Activated CD8-positive, alpha-beta T cell treated with anti-CD3 and anti-CD28 coated beads for 36 hours (primary cell): ENCODE results near the gene OS9. TPM values are rescaled to one million over a fixed set of nuclear protein-coding genes. Genes with fewer than 3 reads are reported as not detected.
A peak's percentile ranks its signal among the peaks of the same experiment; 100 is the strongest.

Experiments
- ATAC-seq: fragments of 200-7000 bp; cut with Tn5 transposase; one replicate; pipeline ENCODE4 v1.10.0; 2021; ENCODE audit warnings: mild to moderate bottlenecking, moderate library complexity
- CTCF ChIA-PET: fragments of 350-600 bp; sonication (Branson Sonifier 250); formaldehyde crosslinking; loops from one replicate; lab custom pipeline; 2021; ENCODE audit warnings: antibody characterized with exemption; lab: Charles Lee
- POLR2A ChIA-PET: fragments of 350-600 bp; sonication (Branson Sonifier 250); formaldehyde crosslinking; loops from one replicate; lab custom pipeline; 2021; ENCODE audit warnings: antibody characterized with exemption; lab: Charles Lee
- DNase-seq: peaks from one replicate; pipeline ENCODE4 v3.0.0-alpha.2; 2020
- H3K27ac Mint-ChIP-seq: one replicate; pipeline ENCODE4 v1.8.0; 2021; ENCODE audit warnings: mild to moderate bottlenecking, mixed read lengths
- H3K27me3 Mint-ChIP-seq: one replicate; pipeline ENCODE4 v1.8.0; 2021; ENCODE audit warnings: mixed read lengths
- H3K36me3 Mint-ChIP-seq: one replicate; pipeline ENCODE4 v1.8.0; 2021; ENCODE audit warnings: low read depth, mixed read lengths
- H3K4me1 Mint-ChIP-seq: one replicate; pipeline ENCODE4 v1.8.0; 2021; ENCODE audit warnings: low read depth, mixed read lengths
- H3K4me3 Mint-ChIP-seq: one replicate; pipeline ENCODE4 v1.8.0; 2021; ENCODE audit warnings: mild to moderate bottlenecking, moderate library complexity, mixed read lengths
- H3K9me3 Mint-ChIP-seq: one replicate; pipeline ENCODE4 v1.8.0; 2021; ENCODE audit warnings: mixed read lengths
- CTCF ChIP-seq: fragments of 200-600 bp; IDR thresholded peaks from one replicate; pipeline ENCODE4 v1.8.0; 2022; ENCODE audit warnings: antibody characterized with exemption, mild to moderate bottlenecking
- intact Hi-C: fragments of 100-400 bp; cut with micrococcal nuclease; formaldehyde crosslinking; loops from one replicate; pipeline ENCODE4 v1.10.0; 2022
- total RNA-seq, 2 experiments: library from RNA; stranded (reverse); gene quantifications; one replicate each; pipeline ENCODE4 v1.2.3, GENCODE V29; 2021

OS9 gene
- total RNA-seq, 2 experiments from 2014 or later: 53.0 to 56.3 TPM

DNA sequence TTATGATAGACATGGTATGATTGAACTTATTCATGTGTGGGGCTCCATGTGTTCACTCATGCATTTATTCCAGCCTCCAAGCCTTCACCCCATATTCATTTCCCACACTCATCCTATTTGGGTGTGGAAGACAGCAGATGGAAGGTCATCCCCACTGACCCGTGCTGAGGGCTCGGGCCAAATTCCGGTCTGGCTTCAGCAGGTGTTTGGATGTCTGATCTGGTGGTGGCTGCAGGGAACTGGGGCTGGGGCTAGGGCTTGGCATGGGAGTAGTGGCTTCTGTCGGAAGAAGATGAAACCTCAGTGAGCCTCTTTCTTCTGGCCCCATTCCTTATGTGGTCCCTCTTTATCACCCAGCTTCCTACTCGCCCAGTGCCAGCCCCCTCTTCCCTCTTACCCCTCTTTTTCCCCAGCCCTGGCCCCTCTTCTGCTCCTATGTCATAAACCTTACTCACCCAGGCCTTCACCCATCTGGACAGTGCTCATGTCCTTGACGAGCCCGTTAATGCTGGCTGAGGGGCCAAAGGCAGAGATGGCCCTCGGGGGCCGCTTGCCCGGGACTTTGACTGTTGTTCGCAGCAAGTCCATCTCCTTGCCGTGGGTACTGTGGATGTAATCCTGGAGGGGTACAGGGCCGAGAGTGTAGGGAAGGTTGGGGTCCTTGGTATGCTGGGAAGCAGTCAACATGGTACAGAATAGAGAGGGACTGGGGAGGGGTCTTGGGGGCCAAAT, 36.6 kb downstream of the OS9 start:
- CTCF ChIA-PET: no interaction called here
- Mint-ChIP-seq H3K4me1 (peaks cover 3% of the 10 kb centered on the region), H3K4me3 (no peak overlapping the region), H3K27me3 (no peaks in the 10 kb centered on the region), H3K36me3 (peaks cover 33% of the 10 kb centered on the region), H3K9me3 (no peaks in the 10 kb centered on the region), H3K27ac (no peak overlapping the region)
- no peak for DNase-seq
- intact Hi-C loops: no loop called here
- POLR2A ChIA-PET: interaction anchor here (0.6 to 1.3 kb wide), 3 partner anchors 11 to 199 kb away, joined by 3 to 6 read pairs (median 4); no protein-coding TSS in a partner anchor
- ATAC-seq: no peak
- TF ChIP-seq CTCF: no peak

GRCh38 chr12:57731411-57732080, 37.6 kb downstream of the OS9 start:
- Mint-ChIP-seq H3K27ac (no peak overlapping the region), H3K4me3 (no peak overlapping the region), H3K9me3 (no peaks in the 10 kb centered on the region), H3K27me3 (no peaks in the 10 kb centered on the region), H3K36me3 (peaks cover 33% of the 10 kb centered on the region), H3K4me1 (peaks cover 4% of the 10 kb centered on the region)
- DNase-seq (no peak), ATAC-seq (no peak)
- POLR2A ChIA-PET: interaction anchor here (0.8 to 1.4 kb wide), 3 partner anchors 10 to 13 kb away, joined by 4 to 6 read pairs (median 6); partner anchors contain the start of gene TSPAN31
- TF ChIP-seq CTCF: no peak
- intact Hi-C loops: no loop called here
- CTCF ChIA-PET: interaction anchor here (2.8 kb wide), 1 partner anchor 10 kb away, joined by 8 read pairs; no protein-coding TSS in a partner anchor

GRCh38 chr12:57732270-57732669, 38.3 kb downstream of the OS9 start:
- peak overlapping the region; percentile 56 for H3K27ac Mint-ChIP-seq

DNA sequence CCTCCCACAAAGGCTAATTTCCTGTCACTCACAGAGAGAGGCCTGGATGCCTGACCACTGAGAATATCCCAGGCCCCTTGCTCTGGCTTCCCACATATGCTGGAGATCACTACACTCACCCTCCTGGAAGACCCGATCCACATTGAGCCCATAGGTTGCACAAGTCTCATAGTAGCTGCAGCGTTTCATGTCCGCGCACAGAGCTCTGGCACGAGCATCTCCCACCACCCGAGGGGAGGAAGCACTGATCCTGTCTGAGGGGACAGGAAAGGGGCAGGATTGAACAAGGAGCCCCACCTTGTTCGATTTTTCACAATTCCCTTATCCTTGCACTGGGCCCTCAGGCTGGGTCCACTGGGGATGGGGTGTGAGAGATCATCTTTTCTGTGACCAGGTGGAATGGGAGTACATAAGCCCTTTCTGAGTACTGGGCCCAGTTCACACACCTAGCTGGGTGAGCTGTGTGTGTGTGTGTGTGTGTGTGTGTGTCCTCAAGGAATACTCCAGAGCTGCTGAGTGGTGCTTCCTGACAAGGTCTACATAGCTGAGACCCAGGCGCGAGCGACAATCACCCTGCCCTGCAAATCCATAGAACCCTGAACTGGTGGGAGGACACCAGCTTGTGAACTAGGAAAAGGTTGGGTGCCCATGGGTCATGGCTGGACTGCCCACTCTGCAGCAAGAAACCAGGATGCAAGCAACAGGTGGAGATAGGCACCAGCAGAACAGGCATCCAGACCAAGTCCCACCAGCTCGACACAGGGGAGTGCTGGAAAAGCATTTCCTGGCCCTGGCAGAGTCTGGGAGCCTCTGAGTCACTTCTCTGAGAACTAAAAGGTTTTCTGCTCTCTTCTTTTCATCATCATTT, 39.0 kb downstream of the OS9 start:
- Mint-ChIP-seq H3K27me3 (no peaks in the 10 kb centered on the region), H3K36me3 (peaks cover 29% of the 10 kb centered on the region), H3K27ac (peak overlapping the region; percentile 5), H3K4me3 (no peak overlapping the region), H3K4me1 (peaks cover 7% of the 10 kb centered on the region), H3K9me3 (no peaks in the 10 kb centered on the region)
- TF ChIP-seq CTCF: no peak
- DNase-seq: no peak
- CTCF ChIA-PET: interaction anchor here (0.7 to 2.8 kb wide), 6 partner anchors 9 to 149 kb away, joined by 3 to 8 read pairs (median 3); no protein-coding TSS in a partner anchor
- intact Hi-C loops: no loop called here
- POLR2A ChIA-PET: interaction anchor here (1.0 to 1.4 kb wide), 3 partner anchors 9 to 12 kb away, joined by 3 to 6 read pairs (median 3); partner anchors contain the start of gene TSPAN31
- ATAC-seq: no peak

More at GRCh38 chr12:57732270-57732669, 38.3 kb downstream of the OS9 start:
- intact Hi-C loops: no loop called here
- H3K4me1 Mint-ChIP-seq: peaks cover 7% of the 10 kb centered on the region
- no peaks in the 10 kb centered on the region for H3K27me3 Mint-ChIP-seq
- no peak for ATAC-seq
- peaks cover 33% of the 10 kb centered on the region for H3K36me3 Mint-ChIP-seq
- DNase-seq: no peak
- H3K9me3 Mint-ChIP-seq: no peaks in the 10 kb centered on the region
- TF ChIP-seq CTCF: no peak
- ChIA-PET POLR2A (interaction anchor here (1.2 to 1.4 kb wide), 2 partner anchors 9 to 13 kb away, joined by 3 to 6 read pairs; partner anchors contain the start of gene TSPAN31), CTCF (interaction anchor here (0.7 to 2.8 kb wide), 4 partner anchors 9 to 149 kb away, joined by 3 to 8 read pairs (median 3); no protein-coding TSS in a partner anchor)
- H3K4me3 Mint-ChIP-seq: no peak overlapping the region
